Measurements from ENCODE around the gene ZNF536.
"Not testable (repeated sequence)": the region's sequence is repeated elsewhere in the genome, so short reads cannot be mapped to it uniquely, and the experiment has no call there.

ZNF536 gene

DNA sequence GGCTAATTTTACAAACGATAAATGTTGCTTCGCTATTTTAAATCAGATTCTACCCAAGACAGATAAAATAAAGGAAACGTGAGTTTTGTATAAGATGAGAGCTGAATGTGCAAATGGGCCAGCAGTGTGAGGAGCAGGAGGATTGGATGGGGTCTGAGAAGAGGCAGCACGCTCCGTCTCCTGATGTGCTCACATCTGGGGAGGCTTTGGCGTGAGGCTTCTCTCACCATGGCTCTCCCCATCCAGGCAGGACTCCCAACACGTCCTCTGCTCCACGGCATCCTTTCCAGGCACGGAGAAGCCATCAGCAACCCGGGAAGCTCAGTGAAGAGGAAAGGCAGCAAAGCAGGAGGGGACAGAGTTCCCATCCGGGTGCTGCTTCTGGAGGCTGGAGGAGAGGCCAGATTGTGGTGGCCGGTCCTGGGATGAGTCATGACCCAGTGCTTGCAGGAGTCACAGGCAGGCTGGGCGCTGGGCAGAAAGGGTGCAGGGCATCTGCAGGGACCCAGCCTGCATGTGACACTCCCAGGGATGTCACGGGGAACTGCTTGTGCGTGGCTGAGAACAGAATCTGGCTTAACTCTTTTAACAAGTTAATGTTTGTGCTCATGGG is 47.5 kb downstream of the ZNF536 start:
- DNase-seq (ENCODE audit: low spot score) = no peak

DNA sequence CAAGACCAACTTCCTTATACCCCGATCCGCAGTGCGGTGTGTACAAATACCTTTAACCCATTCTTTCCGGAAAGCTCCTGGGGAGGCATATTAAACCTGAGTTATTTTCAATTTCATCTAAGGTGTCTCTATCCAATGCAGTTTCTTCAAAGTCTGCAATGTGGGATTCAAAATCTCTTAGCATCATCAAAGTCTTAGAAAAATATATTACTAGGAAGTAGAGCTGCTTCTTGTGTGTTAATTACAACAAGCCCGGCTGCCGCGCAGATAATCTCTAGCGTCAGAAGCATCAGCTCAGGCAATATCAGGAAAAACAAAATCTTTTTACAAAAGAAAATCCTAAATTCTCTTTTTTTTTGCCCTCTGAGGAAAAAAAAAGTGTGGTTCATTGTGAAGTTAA is 48.1 kb downstream of the ZNF536 start:
- DNase-seq (ENCODE audit: low spot score) = no peak

DNA sequence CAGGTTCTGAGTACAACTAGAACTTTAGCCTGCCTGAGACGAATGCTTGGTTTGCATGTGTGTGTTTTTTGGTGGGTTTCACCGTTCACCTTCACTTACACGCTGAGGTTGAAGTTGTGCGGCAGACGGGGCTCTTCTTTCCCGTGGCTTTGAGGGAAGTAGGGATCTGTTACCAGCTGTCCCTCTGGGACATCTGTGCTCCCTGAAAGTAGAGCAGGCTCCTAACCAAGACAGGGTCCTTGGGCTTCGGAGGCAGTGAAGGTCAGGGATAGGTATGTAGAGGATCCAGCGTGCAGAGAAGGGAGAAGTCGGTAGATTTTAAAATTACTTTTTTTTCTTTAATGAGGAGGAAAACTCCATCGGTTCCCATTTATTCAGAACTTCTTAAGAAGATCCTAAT is 48.7 kb downstream of the ZNF536 start:
- no peak for DNase-seq (ENCODE audit: low spot score)

DNA sequence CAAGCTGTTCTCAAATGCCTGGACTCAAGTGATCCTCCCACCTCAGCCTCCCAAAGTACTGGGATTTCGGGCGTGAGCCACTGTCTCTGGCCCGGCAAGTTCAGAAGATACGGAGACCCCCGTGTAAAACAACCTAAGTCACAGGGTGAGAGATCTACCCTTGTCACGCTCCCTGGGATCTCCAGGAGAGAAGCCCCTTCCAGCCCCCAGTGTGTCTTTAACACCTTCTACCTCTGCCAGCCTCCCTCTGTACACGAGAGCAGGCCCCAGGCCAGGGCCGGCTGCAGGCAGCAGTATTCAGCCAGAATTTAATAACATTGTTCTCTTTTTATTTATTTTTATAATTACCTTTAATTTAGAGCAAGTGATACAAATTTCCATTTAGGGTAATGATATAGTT is 49.4 kb downstream of the ZNF536 start:
- no peak for DNase-seq (ENCODE audit: low spot score)

DNA sequence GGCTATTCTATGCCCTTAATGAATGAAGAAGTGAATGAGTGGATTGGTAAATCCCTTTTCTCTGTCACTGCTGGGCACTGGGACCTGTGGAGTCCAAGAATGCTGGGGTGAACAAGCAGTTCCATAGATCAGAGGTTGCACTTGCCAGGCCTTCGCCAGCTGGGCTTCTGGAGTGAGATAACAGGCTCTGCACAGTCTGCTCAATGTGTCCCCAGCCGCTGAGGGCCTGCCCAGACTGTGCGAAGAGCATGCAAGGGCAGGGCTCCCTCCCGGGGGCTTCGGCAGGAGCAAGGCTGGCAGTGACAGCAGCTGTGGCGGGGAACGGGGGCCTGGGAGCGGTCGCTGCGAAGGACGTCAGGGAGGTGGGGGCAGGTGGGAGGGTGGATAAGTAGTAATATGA is 51.3 kb downstream of the ZNF536 start:
- DNase-seq (ENCODE audit: low spot score) = no peak

DNA sequence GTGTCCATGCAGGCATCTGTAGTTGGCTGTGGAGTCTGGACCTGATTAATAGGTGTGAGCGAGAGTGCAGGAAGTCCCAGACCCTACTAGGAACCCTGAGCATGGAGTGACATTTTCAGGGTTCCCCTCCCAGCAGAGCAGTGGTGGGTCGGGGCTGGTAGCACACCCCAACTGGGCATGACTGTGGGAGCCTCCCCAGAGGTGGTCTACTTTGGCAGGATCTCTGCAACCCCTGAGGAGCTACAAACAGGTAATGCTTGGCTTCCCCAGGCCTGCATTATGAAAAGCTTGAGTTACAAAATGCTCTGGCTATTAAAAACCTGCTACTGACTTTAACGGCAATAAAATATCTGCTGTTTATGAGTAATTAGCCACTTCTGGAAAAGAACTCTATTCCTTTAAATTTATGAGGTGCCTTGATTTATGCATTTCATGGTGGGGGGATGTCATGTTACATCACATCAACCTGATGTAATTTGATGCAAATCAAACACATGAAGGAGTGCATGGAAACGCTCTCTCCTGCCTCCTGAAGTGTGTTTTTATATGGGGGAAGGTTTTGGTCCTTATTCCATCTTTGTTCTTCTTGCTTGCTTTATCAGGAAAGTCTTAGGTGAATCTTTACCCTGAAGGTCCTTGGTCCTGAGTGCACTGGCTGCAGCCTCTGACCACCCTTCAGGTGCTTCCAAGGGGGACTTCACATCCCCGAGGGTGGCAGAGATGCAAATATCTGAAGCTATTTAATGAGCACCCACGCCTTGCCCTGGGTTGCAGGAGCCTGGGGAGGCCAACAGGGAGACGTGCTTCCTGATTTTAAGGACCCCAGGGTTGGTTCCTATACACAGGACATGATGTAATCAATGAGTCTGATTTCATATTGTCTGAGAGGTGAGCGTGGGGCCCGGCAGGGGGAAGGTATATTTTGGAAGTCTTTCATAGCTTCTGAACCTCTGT is 54.0 kb downstream of the ZNF536 start:
- no peak for DNase-seq (ENCODE audit: low spot score)

DNA sequence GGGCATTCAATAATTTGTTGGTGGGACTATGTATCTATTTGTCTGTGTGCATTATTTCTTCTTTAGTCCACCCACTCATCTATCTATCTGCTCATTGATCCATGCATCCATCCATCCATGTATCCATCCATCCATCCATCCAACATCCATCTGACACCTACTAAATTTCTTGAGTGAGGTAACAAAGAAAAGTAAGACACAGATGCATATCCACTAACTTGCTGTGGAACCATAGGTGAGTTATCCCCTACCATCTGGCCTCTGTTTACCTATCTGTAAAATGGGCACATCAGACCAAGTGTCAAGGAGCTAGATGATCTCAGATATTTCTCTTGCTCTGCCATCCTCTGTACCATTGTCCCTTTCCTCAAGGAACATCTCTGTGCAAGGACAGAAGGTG is 54.7 kb downstream of the ZNF536 start:
- no peak for DNase-seq (ENCODE audit: low spot score)

DNA sequence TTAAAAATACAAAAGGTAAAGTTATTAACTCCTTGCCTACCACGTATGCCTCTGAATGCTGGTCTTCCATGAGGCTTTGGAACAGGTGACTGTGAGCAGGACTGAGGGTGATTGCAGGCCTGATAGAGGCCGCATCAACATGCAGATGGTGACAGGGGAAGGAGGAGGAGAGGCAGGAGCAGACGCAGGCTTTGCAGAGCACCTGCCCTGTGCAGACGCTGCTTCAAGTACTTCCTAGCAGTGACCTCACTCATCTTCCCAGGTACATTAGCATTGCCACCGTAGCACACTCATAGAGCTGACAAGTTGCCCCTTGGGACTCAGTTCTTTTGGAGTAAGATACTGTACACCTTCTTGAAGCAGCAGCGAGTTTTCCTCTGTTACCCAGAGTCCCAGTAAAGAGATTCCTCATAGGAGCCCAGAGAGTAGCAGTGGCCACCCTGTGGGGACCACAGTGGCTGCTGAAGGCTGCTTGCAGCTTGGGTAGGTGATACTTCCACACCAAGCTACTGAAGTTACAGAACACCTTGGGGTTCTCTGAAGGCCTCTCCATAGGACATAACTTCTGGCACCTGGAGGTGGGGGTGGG is 56.0 kb downstream of the ZNF536 start:
- no peak for DNase-seq (ENCODE audit: low spot score)

DNA sequence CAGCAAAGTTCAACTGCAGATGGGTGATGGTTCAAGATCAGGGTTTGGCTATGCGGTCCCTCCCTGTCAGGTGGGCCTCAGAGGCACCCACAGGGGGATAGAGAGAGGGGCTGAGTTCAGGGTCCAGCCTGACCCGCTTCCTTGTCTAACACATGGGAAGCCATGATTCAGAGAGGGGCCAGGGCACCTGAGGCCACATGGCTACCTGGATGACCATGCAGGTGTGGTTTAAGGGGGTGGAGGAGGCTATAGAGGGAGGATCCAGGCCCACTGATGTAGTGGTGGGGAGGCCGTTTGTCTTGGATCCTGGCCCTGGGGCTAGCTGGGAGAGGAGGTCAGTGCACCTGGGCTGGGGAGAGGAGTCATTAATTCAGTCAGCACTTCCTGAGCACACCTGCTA is 56.7 kb downstream of the ZNF536 start:
- DNase-seq (ENCODE audit: low spot score) = no peak

DNA sequence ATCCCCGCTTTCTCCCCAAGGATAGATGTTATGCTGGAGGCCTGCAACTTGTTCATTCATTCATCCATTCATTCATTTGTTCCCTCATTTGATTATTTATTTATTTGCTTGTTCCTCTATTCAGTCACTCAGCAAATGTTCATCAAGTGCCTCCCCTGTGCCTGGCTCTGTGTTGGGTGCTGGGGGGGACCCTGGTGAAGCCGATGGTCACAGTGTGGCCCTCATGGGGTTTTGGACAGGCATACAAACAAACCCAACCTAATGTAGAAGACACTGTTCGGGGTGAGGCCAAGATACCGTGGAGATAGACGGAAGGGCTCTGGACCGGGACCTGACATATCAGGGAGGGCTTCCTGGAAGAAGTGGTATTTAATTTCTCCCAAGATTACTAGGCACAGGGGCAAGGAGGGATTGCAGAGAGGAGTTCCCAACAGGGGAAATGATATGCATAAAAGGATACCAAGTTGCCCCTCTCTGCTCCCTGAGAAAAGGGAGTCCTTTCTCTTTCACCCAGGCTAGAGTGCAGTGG is 58.1 kb downstream of the ZNF536 start:
- no peak for DNase-seq (ENCODE audit: low spot score)

DNA sequence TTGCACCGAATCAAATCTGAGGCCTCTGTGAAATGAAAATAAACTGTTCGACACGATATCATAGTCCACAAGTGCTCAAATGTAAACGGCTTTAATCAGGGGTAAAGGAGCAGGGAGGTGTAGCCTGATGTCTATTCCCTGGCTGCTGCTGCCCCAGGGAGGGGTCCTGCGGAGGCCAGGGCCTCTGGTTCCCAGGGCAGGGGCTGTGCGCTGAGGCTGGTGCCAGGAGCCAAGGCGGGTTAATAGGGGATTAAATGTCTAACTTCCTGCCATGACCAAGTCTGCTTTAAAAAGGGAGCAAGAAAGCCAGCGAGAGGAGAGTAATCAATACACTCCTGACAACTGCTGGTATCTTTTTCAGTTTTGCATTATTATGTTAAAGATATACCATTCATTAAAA is 59.4 kb downstream of the ZNF536 start:
- DNase-seq (ENCODE audit: low spot score) = no peak

DNA sequence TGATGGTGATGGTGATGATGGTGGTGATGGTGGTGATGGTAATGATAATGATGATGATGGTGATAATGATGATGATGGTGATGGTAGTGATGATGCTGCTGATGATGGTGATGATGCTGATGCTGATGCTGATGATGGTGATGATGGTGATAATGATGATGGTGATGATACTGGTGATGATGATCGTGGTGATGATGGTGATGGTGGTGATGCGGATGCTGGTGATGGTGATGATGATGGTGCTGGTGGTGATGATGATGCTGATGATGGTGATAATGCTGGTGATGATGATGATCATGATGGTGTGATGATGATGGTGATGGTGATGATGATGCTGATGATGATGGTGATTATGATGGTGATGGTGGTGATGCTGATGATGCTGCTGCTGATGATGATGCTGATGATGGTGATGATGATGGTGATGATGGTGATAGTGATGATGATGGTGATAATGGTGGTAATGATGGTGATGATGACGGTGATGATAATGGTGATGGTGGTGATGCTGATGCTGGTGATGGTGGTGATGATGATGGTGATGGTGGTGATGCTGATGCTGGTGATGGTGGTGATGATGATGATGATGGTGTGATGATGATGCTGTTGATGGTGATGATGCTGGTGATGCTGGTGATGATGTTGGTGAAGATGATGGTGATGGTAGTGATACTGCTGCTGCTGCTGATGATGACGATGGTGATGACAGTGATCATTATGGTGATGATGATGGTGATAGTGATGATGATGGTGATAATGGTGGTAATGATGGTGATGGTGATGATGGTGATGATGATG is 62.8 kb downstream of the ZNF536 start:
- no peak for DNase-seq (ENCODE audit: low spot score)

DNA sequence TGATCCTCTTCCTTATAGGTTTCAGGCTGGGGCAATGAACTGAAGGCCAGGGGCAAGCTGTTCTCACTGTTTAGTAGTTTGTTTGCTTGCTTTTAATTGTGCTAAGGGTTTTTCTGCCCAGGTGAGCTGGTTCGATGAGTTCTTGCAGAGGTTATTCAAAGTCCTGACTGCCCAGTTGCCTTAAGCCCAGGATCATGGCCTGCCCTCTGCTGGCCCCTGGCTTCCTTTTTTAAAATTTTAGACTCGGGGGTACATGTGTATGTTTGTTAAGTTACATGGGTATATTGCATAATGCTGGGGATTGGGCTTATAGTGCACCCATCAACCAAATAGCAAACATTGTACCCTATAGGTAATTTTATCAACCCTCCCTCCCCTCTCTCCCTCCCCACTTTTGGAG is 65.7 kb downstream of the ZNF536 start:
- DNase-seq (ENCODE audit: low spot score) = no peak

DNA sequence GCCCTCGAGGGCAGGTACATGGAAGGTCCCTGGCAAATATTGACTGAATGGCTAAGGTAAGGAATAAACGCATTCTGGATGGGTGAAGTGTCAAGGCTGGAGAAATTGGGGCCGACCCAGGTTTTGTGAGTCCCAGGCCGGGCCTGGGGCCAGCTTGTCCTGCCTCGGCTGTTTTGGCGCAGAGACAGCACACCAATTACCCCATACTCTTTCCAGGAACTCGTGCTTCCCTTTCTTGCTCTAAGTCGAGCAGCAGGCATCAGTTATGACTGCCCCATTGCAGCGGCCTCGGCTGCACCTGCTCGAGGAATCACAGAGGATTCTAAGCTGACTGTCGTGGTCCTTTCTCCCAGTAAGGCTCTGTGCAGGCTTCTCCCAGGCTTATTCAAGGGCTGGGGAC is 67.1 kb downstream of the ZNF536 start:
- no peak for DNase-seq (ENCODE audit: low spot score)

DNA sequence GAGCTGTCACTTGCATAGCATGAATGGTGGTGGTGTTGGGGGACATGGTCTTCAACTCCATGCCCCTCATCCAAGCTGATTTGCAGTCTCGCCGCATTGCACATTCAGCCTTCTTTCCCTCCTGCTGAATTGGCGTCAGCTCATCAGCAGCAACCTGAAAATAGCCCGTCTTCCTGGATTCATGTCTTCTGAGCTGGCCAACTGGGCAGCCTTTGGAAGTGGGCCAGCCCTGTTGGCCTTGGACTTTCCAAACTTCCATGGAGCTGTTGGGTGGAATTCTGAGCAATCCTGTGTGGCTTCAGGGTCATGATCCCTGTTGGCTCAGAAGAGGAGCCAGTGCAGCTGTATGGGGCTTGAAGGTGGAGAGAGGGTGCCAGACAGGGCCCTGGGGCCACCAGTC is 68.8 kb downstream of the ZNF536 start:
- no peak for DNase-seq (ENCODE audit: low spot score)

DNA sequence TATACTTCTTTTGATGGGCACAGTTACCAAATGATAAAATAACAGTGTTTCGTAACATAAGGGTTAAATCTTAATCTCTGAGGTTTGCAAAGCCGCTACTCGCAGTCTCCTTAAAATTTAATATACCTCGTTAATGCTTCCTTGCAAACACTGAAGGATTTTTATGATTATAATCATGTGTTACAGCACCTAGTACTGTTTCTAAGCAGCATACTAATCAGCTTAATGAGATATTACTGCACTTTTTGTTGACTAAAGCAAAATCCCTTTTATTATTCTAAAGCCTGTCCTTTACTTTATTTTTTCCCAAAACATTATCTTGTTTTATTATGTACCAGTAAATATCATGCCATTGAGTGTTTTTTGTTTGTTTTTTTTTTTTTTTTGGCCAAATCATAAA is 70.5 kb downstream of the ZNF536 start:
- no peak for DNase-seq (ENCODE audit: low spot score)

DNA sequence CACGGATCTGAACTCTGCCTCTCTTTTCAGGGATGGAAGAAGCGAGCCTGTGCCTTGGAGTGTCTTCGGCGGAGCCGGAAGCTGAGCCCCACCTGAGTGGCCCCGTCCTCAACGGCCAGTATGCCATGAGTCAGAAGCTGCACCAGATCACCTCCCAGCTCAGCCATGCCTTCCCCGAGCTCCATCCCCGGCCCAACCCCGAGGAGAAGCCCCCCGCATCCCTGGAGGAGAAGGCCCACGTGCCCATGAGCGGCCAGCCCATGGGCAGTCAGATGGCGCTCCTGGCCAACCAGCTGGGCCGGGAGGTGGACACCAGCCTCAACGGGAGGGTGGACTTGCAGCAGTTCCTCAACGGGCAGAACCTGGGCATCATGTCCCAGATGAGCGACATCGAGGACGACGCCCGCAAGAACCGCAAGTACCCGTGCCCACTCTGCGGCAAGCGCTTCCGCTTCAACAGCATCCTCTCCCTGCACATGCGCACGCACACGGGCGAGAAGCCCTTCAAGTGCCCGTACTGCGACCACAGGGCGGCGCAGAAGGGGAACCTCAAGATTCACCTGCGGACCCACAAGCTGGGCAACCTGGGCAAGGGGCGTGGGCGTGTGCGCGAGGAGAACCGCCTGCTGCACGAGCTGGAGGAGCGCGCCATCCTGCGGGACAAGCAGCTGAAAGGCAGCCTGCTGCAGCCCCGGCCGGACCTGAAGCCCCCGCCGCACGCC is 71.5 kb downstream of the ZNF536 start:
- DNase-seq (ENCODE audit: low spot score) = no peak

DNA sequence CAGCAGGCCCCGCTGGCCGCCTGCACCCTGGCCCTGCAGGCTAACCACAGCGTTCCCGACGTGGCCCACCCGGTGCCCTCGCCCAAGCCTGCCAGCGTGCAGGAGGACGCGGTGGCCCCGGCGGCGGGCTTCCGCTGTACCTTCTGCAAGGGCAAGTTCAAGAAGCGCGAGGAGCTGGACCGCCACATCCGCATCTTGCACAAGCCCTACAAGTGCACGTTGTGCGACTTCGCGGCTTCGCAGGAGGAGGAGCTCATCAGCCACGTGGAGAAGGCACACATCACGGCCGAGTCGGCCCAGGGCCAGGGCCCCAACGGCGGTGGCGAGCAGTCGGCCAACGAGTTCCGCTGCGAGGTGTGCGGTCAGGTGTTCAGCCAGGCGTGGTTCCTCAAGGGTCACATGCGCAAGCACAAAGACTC is 72.1 kb downstream of the ZNF536 start:
- DNase-seq (ENCODE audit: low spot score) = no peak

DNA sequence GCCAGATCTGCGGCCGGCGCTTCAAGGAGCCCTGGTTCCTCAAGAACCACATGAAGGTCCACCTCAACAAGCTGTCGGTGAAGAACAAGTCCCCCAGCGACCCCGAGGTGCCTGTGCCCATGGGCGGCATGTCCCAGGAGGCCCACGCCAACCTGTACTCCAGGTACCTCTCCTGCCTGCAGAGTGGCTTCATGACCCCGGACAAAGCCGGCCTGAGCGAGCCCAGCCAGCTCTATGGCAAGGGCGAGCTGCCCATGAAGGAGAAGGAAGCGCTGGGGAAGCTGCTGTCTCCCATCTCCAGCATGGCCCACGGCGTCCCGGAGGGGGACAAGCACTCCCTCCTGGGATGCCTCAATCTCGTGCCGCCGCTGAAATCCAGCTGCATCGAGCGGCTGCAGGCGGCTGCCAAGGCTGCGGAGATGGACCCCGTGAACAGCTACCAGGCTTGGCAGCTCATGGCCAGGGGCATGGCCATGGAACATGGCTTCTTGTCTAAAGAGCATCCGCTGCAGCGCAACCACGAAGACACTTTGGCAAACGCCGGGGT is 72.6 kb downstream of the ZNF536 start:
- no peak for DNase-seq (ENCODE audit: low spot score)

DNA sequence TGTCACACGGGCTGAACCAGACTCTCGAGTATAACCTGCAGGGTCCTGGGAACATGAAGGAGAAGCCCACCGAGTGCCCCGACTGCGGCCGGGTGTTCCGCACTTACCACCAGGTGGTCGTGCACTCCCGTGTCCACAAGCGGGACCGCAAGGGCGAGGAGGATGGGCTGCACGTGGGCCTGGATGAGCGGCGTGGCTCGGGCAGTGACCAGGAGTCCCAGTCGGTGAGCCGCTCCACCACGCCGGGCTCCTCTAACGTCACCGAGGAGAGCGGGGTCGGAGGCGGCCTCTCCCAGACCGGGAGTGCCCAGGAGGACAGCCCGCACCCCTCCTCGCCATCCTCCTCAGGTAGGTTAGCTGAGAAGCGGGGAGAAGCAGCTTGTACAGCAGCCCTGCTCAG is 73.2 kb downstream of the ZNF536 start:
- DNase-seq (ENCODE audit: low spot score) = no peak

DNA sequence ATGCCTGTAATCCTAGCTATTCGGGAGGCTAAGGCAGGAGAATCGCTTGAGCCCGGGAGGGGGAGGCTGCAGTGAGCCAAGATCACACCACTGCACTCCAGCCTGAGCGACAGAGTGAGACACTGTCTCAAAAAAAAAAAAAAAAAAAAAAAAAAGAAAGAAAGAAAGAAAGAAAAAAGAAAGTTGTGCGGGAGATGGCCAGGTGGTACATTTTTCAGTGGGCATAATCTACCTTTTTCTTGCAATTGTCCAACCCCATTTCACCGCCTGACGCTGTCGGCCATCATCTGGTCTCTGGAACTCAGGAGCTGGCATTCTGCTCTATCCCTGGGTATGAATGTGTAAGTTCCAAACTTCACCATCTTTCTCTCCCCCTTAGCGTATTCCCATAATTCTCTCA is 73.9 kb downstream of the ZNF536 start:
- DNase-seq (ENCODE audit: low spot score) = not testable (repeated sequence)
